Progenitor cell of endocrine pancreas (in vitro differentiated cells): ENCODE measurements around the gene OLFM1. TPM values are rescaled to one million over a fixed set of nuclear protein-coding genes. Genes with fewer than 3 reads are reported as not detected.

Experiments used
- DNase-seq: peaks from one replicate; pipeline ENCODE4 v3.0.0; 2021; ENCODE audit warnings: low spot score; ENCODE audit not compliant: unreplicated experiment
- H3K27ac Mint-ChIP-seq: 2 replicates; pipeline ENCODE4 v1.8.0; 2021; ENCODE audit warnings: mild to moderate bottlenecking, moderate library complexity, mixed read lengths
- H3K27me3 Mint-ChIP-seq: 2 replicates; pipeline ENCODE4 v1.8.0; 2021; ENCODE audit warnings: mixed read lengths
- H3K36me3 Mint-ChIP-seq: 2 replicates; pipeline ENCODE4 v1.8.0; 2022; ENCODE audit warnings: mixed read lengths; ENCODE audit not compliant: insufficient read depth
- H3K4me1 Mint-ChIP-seq: 2 replicates; pipeline ENCODE4 v1.8.0; 2021; ENCODE audit warnings: low read depth, mixed read lengths
- H3K4me3 Mint-ChIP-seq: 2 replicates; pipeline ENCODE4 v1.8.0; 2021; ENCODE audit warnings: low read depth, mild to moderate bottlenecking, moderate library complexity, mixed read lengths
- H3K9me3 Mint-ChIP-seq: 2 replicates; pipeline ENCODE4 v1.8.0; 2021; ENCODE audit warnings: low read depth, mixed read lengths
- total RNA-seq: library from RNA; stranded (reverse); gene quantifications from 2 replicates; pipeline ENCODE4 v1.2.1, GENCODE V29; 2021
- TF ChIP-seq, protein P1 (sequence below): fragments of 200-600 bp; sonication (generic); IDR thresholded peaks from one replicate; pipeline ENCODE4 v1.5.0; 2021; ENCODE audit warnings: antibody characterized with exemption, mild to moderate bottlenecking; ENCODE audit not compliant: unreplicated experiment

Gene OLFM1
- total RNA-seq, 1 donor from 2014 or later: 1.7 TPM

DNA sequence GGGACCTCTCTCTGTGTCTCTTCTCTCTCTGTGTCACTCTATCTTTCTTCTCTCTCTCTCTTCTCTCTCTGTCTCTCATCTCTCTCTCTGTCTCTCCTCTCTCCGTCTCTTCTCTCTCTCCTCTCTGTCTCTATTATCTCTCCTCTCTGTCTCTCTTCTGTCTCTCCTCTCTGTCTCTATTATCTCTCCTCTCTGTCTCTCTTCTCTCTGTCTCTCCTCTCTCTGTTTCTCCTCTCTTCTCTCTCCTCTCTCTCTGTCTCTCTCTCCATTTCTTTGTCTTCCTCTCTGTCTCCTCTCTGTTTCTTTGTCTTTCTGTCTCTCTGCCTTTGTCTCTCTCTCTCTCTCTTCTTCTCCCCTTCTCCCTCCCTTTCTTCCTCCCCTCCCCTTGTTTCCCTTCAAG lies 3.2 kb upstream of the OLFM1 start:
- H3K4me1 Mint-ChIP-seq: peaks cover 10% of the 10 kb centered on the region
- H3K9me3 Mint-ChIP-seq: no peaks in the 10 kb centered on the region
- H3K4me3 Mint-ChIP-seq: no peak overlapping the region
- TF ChIP-seq, protein P1, sequence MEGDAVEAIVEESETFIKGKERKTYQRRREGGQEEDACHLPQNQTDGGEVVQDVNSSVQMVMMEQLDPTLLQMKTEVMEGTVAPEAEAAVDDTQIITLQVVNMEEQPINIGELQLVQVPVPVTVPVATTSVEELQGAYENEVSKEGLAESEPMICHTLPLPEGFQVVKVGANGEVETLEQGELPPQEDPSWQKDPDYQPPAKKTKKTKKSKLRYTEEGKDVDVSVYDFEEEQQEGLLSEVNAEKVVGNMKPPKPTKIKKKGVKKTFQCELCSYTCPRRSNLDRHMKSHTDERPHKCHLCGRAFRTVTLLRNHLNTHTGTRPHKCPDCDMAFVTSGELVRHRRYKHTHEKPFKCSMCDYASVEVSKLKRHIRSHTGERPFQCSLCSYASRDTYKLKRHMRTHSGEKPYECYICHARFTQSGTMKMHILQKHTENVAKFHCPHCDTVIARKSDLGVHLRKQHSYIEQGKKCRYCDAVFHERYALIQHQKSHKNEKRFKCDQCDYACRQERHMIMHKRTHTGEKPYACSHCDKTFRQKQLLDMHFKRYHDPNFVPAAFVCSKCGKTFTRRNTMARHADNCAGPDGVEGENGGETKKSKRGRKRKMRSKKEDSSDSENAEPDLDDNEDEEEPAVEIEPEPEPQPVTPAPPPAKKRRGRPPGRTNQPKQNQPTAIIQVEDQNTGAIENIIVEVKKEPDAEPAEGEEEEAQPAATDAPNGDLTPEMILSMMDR: no peak
- no peak for DNase-seq
- H3K27me3 Mint-ChIP-seq: peaks cover 61% of the 10 kb centered on the region
- no peaks in the 10 kb centered on the region for H3K36me3 Mint-ChIP-seq
- H3K27ac Mint-ChIP-seq: no peak overlapping the region

DNA sequence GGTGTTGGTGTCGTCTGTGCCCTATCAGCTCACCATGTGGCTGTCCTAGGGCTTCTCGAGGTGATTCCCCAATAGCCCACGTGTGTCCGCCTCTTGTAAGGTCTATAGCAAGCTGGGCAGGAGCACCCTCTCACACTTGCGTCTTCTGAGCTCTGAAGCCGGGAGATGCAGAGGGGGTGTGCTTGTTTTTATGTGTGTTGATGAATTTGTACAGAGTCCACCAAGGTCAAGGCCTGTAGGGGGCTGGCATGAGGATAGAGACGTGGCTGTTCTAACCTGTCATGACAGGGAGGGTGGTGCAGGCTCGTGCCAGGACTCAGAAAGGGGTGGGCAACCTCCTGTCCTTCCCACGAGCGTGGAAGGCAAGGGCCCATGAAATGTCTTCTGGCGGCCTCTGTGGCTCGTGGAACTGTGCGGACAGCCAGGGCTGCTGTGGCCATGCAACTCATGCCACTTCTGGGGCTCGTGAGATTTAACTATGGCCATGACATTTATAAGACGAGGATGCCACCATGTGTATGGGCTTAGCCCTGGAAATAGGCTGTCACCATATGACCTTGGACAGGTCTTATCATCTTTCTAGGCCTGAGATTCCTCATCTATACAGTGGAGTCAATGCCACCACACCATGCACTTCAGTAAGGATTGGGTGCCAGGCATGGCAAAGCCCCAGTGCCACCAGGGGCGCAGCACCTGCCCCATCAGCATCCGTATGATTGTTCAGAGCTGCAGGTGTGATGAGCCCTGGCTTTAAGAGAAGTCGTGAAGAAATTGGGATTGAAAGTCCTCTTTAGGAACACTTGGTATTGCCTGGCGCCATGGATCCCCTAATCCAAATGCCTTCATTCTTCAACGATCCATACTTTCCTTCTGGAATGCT lies 2.3 kb upstream of the OLFM1 start:
- H3K27me3 Mint-ChIP-seq: peaks cover 67% of the 10 kb centered on the region
- no peak overlapping the region for H3K27ac Mint-ChIP-seq
- peaks cover 10% of the 10 kb centered on the region for H3K4me1 Mint-ChIP-seq
- TF ChIP-seq, protein P1: no peak
- H3K4me3 Mint-ChIP-seq: no peak overlapping the region
- H3K9me3 Mint-ChIP-seq: no peaks in the 10 kb centered on the region
- no peak for DNase-seq
- H3K36me3 Mint-ChIP-seq: no peaks in the 10 kb centered on the region

DNA sequence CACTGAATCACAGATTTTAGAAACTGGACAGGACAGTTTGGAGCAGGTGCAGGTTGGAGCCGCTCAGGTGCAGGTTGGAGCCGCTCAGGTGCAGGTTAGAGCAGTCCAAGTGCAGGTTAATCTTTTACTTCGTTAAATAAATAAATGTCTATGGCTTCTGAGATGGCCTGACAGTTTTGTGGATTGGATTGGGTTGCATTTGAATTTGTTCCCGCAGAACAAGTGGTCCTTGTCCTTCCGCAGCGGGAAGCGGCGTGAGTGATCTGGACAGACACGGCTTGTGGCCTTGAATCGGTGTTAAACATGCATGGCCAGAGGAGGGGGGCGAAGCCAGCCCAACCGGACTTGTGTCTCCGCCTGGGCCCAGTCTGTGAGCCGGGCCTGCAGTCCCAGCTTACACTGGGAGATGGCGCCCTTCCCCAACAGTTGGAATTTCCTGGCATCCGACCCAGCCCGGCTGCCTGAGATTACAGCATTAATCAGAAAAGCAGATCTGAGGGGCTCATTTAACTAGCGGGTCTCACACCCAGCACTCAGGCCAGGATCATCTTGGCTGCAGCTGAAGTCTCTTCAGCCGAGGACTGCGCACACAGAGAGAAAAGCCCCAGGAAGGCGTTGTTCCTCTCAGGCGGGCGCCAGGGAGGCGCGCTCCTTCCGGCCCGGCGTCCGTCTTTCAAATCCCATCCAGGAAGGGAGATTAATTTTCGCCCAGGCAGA lies 1.5 kb upstream of the OLFM1 start:
- H3K9me3 Mint-ChIP-seq: no peaks in the 10 kb centered on the region
- peak; percentile 83 for DNase-seq
- H3K36me3 Mint-ChIP-seq: no peaks in the 10 kb centered on the region
- TF ChIP-seq, protein P1: peak; percentile 98
- H3K4me1 Mint-ChIP-seq: peaks cover 10% of the 10 kb centered on the region
- peaks cover 73% of the 10 kb centered on the region for H3K27me3 Mint-ChIP-seq
- peak overlapping the region; percentile 53 for H3K4me3 Mint-ChIP-seq
- no peak overlapping the region for H3K27ac Mint-ChIP-seq

DNA sequence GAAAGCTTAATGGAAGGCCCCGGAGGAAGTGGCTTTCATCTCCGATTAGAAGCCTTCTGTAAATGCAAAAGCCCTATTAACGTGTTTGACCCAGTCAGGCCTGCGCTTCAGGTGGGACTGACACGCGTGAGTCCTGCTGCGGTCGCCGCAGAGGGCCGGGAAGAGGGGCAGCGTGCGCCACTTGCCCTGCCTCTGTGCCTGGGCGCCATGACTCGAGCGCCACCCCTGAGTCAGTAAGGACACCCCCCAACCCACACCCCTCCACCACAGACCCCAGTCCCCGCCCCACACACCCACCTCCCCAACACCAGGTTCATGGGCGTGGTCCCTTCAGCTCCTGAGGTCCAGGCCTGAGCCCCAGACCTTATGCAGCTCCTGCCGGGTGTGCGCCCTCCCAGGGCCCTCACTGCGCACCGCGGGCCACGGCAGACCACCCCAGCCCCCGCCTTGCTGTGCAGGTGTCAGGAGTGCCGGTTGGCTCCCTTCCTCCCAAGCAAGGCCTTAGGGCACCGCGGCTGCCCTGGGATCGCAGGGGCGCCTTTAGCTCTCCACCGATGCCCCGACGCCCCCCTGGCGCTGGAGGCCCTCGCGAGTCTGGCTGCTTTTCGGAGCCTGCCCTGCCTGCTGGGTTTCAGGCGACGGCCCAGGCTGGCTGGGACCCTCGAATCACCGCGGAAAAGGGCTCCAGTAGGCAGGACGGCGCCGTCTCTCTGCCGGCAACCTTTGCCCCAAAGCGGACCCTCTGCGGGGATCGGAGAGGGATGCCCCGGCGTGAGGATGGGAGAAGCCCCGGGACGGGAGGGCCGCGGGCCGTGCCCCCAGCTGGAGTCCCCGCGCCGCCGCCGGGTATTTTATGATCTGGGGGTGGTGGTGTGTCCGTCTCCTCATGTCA lies 625 bp upstream of the OLFM1 start:
- H3K27me3 Mint-ChIP-seq: peaks cover 79% of the 10 kb centered on the region
- H3K9me3 Mint-ChIP-seq: no peaks in the 10 kb centered on the region
- H3K36me3 Mint-ChIP-seq: no peaks in the 10 kb centered on the region
- no peak overlapping the region for H3K27ac Mint-ChIP-seq
- TF ChIP-seq, protein P1: no peak
- peaks cover 10% of the 10 kb centered on the region for H3K4me1 Mint-ChIP-seq
- no peak for DNase-seq
- H3K4me3 Mint-ChIP-seq: no peak overlapping the region

DNA sequence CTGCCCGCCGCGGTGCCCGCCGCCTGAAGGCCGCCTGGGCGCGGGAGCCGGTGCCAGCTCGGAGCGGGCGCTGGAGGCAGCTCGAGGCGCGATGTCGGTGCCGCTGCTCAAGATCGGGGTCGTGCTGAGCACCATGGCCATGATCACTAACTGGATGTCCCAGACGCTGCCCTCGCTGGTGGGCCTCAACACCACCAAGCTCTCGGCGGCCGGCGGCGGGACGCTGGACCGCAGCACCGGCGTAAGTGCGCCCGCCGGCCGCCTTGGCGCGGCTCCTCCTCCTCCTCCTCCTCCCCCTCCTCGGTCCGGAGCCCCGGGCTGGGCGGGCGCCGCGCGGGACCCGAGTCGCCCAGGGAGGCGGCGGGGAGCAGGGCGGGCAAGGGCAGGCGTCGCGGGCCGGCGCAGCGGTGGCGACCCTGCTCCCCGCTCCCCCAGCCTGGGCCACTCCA lies 455 bp downstream of the OLFM1 start:
- no peak for DNase-seq
- H3K27ac Mint-ChIP-seq: no peak overlapping the region
- H3K4me3 Mint-ChIP-seq: no peak overlapping the region
- H3K36me3 Mint-ChIP-seq: no peaks in the 10 kb centered on the region
- peaks cover 79% of the 10 kb centered on the region for H3K27me3 Mint-ChIP-seq
- TF ChIP-seq, protein P1: no peak
- H3K9me3 Mint-ChIP-seq: no peaks in the 10 kb centered on the region
- H3K4me1 Mint-ChIP-seq: peaks cover 10% of the 10 kb centered on the region
